HEK293T (cell line): ENCODE results near the gene ZFX.

Experiments used
- CTCF ChIA-PET: fragments of 350-600 bp; formaldehyde crosslinking; extraction: SDS; loops from one replicate; lab custom pipeline; 2021; ENCODE audit warnings: antibody characterized with exemption, inconsistent platforms; lab: Yijun Ruan, JAX
- POLR2A ChIA-PET: fragments of 350-600 bp; formaldehyde crosslinking; extraction: SDS; loops from one replicate; lab custom pipeline; 2020; ENCODE audit warnings: antibody characterized with exemption, inconsistent platforms; lab: Yijun Ruan, JAX
- DNase-seq: peaks from one replicate; pipeline ENCODE4 v3.0.0; 2012; ENCODE audit warnings: mixed read lengths; ENCODE audit errors: extremely low spot score
- ARNT ChIP-seq: fragments of 450-650 bp; IDR thresholded peaks from 2 replicates; pipeline ENCODE4 v1.6.1; 2017; ENCODE audit warnings: mild to moderate bottlenecking
- BHLHE40 ChIP-seq: fragments of 450-650 bp; IDR thresholded peaks from 2 replicates; pipeline ENCODE4 v1.6.1; 2016; ENCODE audit warnings: mild to moderate bottlenecking, moderate library complexity, borderline replicate concordance
- CTBP1 ChIP-seq: fragments of 450-650 bp; IDR thresholded peaks from 2 replicates; pipeline ENCODE4 v1.6.1; 2016; ENCODE audit warnings: borderline replicate concordance
- ELF4 ChIP-seq: fragments of 450-650 bp; IDR thresholded peaks from 2 replicates; pipeline ENCODE4 v1.6.1; 2017; ENCODE audit warnings: antibody characterized with exemption
- FOXA1 ChIP-seq: fragments of 450-650 bp; IDR thresholded peaks from 2 replicates; pipeline ENCODE4 v1.6.1; 2016; ENCODE audit warnings: mild to moderate bottlenecking
- FOXK2 ChIP-seq: fragments of 450-650 bp; IDR thresholded peaks from 2 replicates; pipeline ENCODE4 v1.6.1; 2016; ENCODE audit warnings: mild to moderate bottlenecking
- FOXM1 ChIP-seq: fragments of 450-650 bp; IDR thresholded peaks from 2 replicates; pipeline ENCODE4 v1.6.1; 2017; ENCODE audit warnings: mild to moderate bottlenecking, borderline replicate concordance
- HDGF ChIP-seq: fragments of 450-650 bp; IDR thresholded peaks from 2 replicates; pipeline ENCODE4 v1.6.1; 2017; ENCODE audit warnings: antibody characterized with exemption, borderline replicate concordance
- L3MBTL2 ChIP-seq: fragments of 450-650 bp; conservative IDR thresholded peaks from 2 replicates; pipeline ENCODE4 v1.6.1; 2016; ENCODE audit warnings: mild to moderate bottlenecking
- LEF1 ChIP-seq: fragments of 450-650 bp; IDR thresholded peaks from 2 replicates; pipeline ENCODE4 v1.6.1; 2017; ENCODE audit warnings: mild to moderate bottlenecking, borderline replicate concordance
- NFRKB ChIP-seq: fragments of 450-650 bp; IDR thresholded peaks from 2 replicates; pipeline ENCODE4 v1.6.1; 2016; ENCODE audit warnings: mild to moderate bottlenecking, moderate library complexity
- SP1 ChIP-seq: fragments of 450-650 bp; IDR thresholded peaks from 2 replicates; pipeline ENCODE4 v1.6.1; 2017
- SUZ12 ChIP-seq: fragments of 450-650 bp; IDR thresholded peaks from 2 replicates; pipeline ENCODE4 v1.6.1; 2016; ENCODE audit warnings: mild to moderate bottlenecking
- TARDBP ChIP-seq: fragments of 450-650 bp; IDR thresholded peaks from 2 replicates; pipeline ENCODE4 v1.6.1; 2016
- ZNF384 ChIP-seq: fragments of 450-650 bp; IDR thresholded peaks from 2 replicates; pipeline ENCODE4 v1.6.1; 2016
- TF ChIP-seq, protein P1 (sequence below): fragments of 450-650 bp; IDR thresholded peaks from 2 replicates; pipeline ENCODE4 v1.6.1; 2016

Gene ZFX

GRCh38 chrX:24145303-24146186 lies 4.0 kb upstream of the ZFX start:
- TF ChIP-seq LEF1 (0 out of 2 replicates have a peak, but pooled peaks have one; percentile 17), ARNT (peak; percentile 66; the same call in 1 of the 2 replicates), FOXA1 (peak; percentile 59), HDGF (no peak), NFRKB (no peak), BHLHE40 (no peak), SP1 (no peak), CTBP1 (peak; percentile 86), ZNF384 (no peak; the same call in 1 of the 2 replicates), L3MBTL2 (no peak), SUZ12 (no peak), ELF4 (no peak), TARDBP (no peak)
- TF ChIP-seq, protein P1, sequence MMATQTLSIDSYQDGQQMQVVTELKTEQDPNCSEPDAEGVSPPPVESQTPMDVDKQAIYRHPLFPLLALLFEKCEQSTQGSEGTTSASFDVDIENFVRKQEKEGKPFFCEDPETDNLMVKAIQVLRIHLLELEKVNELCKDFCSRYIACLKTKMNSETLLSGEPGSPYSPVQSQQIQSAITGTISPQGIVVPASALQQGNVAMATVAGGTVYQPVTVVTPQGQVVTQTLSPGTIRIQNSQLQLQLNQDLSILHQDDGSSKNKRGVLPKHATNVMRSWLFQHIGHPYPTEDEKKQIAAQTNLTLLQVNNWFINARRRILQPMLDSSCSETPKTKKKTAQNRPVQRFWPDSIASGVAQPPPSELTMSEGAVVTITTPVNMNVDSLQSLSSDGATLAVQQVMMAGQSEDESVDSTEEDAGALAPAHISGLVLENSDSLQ: peak; percentile 48
- CTCF ChIA-PET: no interaction called here
- no peak for DNase-seq
- POLR2A ChIA-PET: interaction anchor here (0.7 to 1.0 kb wide), 3 partner anchors 21 to 1959 kb away, joined by 3 to 4 read pairs (median 3); partner anchors contain the start of gene EIF2S3

DNA sequence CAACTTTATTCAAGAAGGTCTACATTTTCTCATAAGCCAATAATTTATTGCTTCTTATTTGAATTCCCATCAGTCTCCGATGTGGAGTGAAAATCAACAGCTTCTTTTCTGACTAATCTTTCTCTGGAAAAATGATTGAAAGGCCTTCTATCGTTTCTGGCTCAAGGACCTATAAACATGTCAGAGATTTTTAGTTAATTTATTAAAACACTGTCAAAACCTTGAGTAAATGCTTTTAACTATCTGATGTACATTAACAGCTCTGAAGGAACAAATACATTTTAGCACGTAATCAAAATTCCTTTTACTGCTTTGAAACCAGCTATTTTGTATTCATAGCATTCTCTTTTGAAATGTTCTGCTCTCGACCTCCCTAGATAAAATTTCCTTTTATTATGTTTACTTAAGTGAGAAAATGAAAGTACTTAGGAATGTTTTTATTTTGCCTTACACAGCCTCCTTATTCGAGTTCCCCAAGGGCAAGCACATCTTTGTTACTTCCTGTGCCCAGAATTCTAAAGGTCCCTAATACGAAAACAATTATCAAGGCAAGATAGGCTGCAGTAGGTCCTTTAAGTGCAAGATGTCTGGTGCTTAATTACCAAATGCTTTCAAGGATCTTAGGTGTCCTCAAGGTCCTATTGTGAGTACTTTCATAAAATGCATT lies 3.1 kb upstream of the ZFX start:
- ChIA-PET CTCF (no interaction called here), POLR2A (interaction anchor here (0.8 to 1.0 kb wide), 2 partner anchors 22 to 91 kb away, joined by 3 to 4 read pairs; partner anchors contain the start of gene EIF2S3)
- TF ChIP-seq FOXA1 (peak; percentile 60), BHLHE40 (no peak), HDGF (no peak), SUZ12 (no peak), LEF1 (no peak), FOXM1 (no peak), ELF4 (no peak), NFRKB (no peak), TARDBP (no peak), L3MBTL2 (no peak), CTBP1 (peak; percentile 73), ARNT (peak; percentile 93), FOXK2 (no peak), ZNF384 (peak; percentile 65), SP1 (no peak)
- TF ChIP-seq, protein P1: peak; percentile 97
- no peak for DNase-seq

GRCh38 chrX:24147165-24147564 lies 2.4 kb upstream of the ZFX start:
- POLR2A ChIA-PET: no interaction called here
- DNase-seq: no peak
- CTCF ChIA-PET: interaction anchor here (0.6 kb wide), 1 partner anchor 82 kb away, joined by 3 read pairs; no protein-coding TSS in a partner anchor
- peak; percentile 67 for TF ChIP-seq ZNF384
- TF ChIP-seq NFRKB: no peak
- TF ChIP-seq TARDBP: no peak
- TF ChIP-seq, protein P1: no peak
- no peak for TF ChIP-seq SUZ12
- TF ChIP-seq FOXK2: no peak

DNA sequence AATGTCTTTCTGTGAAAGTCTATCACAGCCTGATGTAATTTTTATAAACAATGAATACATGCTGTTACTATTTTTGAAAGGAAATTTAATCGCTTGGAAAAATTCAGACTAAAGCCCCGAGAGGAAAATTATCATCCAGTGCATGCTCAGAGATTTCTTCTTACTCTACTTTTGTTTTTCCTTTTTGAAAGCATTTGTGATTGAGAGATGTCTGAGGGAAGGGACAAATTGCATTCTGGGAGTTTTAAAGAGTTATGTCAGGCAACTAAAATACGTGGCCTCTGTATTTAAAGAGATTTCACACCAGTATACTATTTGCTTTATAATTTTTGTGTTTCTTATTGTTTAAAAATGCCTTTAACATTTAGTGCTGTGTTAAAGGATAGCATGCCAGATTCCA lies 1.4 kb upstream of the ZFX start:
- CTCF ChIA-PET: interaction anchor here (0.6 kb wide), 1 partner anchor 81 kb away, joined by 3 read pairs; no protein-coding TSS in a partner anchor
- no peak for DNase-seq
- TF ChIP-seq TARDBP (no peak), FOXA1 (no peak), CTBP1 (no peak), ZNF384 (no peak), FOXK2 (no peak), NFRKB (no peak), ELF4 (no peak)
- POLR2A ChIA-PET: interaction anchor here (0.9 to 1.4 kb wide), 2 partner anchors 41 to 53 kb away, joined by 3 to 4 read pairs; no protein-coding TSS in a partner anchor

DNA sequence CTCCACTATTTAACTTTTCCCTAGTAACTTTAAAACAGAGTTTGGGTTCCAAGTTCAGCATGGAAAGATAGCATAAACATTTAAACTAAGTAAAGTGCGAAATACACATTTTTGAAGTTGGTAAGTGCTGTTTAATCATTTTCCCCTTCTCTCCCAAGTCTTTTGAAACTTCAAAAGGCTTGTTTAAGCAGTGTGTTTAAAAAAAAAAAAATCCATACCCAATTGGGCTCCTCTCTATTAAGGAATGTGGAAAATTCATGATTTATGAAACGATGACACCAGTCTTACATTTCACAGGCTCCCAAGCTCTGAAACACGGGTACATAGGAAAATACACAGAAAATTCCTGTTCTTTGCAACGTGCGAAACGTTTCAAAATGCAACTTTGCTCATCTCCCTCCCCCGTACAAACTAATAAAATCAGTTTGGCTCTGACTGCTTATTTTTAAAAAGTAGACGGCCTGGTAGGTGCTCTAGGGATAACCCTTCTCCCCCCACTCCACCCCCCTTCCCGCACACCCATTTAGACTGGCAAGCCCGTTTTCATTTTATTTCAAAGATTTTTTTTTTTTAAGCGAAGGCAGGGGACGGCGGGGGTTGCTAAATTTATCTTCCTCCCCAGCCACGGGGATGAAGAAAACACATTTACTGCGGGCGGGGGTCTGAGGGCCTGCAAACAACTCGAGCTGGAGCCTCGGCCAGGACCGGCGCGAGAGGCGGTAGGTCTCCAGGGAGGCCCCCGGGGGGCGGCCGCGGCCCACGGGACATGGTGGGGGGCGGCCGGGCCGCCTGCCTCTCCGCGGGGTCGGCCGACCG lies 786 bp upstream of the ZFX start:
- POLR2A ChIA-PET: interaction anchor here (0.9 to 1.4 kb wide), 3 partner anchors 40 to 94 kb away, joined by 3 to 8 read pairs (median 4); partner anchors contain the start of gene EIF2S3
- TF ChIP-seq, protein P1: peak; percentile 65
- TF ChIP-seq ELF4: no peak
- TF ChIP-seq BHLHE40: no peak
- 0 out of 2 replicates have a peak, but pooled peaks have one; percentile 50 for TF ChIP-seq ZNF384
- CTCF ChIA-PET: no interaction called here
- DNase-seq: no peak
